Measurements from ENCODE around the gene C12orf56.
"Not testable (repeated sequence)": the region's sequence is repeated elsewhere in the genome, so short reads cannot be mapped to it uniquely, and the experiment has no call there.

Gene C12orf56

DNA sequence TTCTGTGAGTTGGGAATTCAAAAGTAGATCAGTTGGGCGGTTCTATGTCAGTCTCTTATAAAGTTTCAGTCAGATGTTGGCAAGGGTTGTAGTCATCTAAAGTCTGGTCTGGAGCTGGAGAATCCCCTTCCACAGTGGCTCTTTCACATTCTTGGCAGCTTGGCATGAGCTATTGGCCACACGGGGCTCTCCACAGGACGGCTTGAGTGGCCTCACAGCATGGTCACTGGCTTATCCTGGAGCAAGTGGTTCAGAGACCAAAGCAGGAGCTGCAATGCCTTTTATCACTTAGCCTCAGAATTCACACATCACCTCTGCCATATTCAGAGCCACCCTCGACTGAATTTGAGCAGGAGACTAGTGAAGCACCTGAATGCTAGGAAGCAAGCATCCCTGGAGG lies 161.3 kb downstream of the C12orf56 start:
- no peak for DNase-seq

DNA sequence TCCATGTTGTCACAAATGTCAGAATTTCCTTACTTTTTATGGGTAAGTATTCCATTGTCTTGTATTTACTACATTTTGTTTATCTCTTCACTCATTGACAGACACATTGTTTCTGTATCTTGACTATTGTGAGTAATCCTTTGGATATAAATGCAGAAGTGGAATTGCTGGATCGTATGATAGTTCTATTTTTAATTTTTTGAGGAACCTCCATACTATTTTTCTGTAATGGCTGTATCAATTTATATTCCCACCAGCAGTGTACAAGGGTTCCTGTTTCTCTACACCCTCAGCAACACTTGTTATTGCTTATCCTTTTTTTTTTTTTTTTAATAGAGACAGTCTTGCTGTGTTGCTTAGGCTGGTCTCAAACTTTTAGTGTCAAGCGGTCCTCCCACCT lies 164.9 kb downstream of the C12orf56 start:
- DNase-seq, result no peak

DNA sequence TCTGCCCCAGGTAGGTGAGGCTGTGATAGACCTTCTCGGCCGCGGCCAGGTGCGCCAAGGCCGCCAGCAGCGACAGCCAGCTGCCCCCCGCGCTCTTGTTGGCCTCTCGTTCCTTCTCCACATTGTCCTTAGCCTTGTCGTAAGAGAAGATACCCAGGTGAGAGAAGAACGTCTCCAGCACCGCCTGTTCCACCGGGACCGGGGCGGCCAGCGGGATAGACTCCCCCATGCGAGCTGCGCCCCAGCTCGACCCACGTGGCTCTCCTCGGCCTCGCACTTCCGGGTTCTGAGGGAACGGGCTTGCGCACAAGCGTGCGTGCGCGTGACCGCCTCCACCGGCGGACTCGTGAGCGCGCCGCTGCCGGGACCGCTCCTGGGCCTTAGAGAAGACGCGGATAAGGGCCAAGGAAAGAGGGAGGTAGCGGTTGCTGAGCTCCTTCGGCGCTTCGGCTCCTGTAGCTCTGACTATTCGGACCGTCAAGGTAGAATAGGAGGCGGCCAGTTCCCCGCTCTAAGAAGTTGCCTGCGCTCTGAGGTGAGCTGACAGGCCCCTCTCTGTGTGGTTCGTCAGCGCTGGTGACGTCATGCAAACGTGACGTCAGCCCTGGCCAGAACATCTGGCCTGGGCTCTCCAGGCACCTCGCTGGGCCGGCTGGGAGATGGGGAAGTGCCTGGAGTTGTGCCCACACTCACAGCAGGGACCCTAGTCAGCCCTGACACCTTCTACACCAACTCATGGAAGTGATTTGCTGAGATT lies 168.4 kb downstream of the C12orf56 start, which contains the start of gene KICS2:
KICS2 (minus strand) TSS at position 288 of the 757 bp plus-strand sequence; CDS start at position 229, 59 bp downstream.
- peak; percentile 80 for DNase-seq

DNA sequence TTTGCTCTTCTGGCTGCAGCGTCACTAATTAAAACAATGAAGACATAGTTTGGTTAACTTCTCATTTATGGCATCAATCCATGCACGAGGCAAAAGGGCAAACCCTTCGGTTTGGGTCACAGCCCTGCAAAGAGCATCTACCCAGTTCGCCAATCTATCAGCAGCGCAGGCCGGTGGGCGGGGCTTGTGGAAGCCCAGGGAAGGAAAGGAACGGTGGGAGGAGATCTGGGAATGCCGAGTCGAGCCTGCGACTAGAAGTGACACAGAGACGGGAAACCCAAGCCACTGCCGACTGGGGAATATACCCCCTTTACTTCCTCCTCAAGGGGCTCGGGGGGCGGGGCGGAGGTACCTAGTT lies 168.9 kb downstream of the C12orf56 start:
- peak; percentile 41 for DNase-seq

DNA sequence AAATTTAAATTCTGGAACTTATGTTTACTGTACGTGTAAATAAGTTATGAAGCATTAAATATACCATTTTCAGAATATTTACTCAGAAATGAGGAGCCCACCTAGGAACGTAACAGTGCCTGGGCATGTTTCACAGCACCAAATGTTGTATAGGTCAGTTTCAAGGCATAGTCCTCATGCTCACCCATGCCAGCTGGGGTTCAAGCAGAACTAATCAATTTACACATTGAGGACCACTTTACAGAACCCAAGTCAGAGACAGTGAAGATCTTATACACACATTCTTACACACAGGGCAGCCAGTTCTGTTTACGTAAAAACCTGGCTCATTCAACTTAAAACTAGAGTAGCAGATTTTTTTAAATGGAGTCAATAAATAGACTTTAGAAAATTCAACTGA lies 170.5 kb downstream of the C12orf56 start:
- no peak for DNase-seq

DNA sequence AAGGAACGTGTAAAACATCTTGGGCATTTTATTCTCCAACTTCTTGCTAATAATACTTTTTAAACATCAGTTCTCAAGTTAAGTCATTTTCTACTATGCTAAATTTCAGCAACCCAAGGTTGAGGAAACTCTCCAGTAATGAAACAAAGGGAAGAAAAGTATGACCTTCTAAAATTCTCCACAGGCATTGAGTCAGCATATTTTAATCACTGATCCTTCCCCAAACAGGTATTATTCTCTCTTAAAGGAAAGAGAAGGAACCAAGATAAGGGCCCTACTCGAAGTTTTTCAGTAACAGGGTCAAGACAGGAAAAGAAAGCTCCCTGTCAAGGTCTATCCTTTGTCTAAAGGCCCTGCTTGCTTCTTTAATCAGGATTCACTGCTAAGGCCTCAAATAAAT lies 171.4 kb downstream of the C12orf56 start:
- DNase-seq, result no peak

DNA sequence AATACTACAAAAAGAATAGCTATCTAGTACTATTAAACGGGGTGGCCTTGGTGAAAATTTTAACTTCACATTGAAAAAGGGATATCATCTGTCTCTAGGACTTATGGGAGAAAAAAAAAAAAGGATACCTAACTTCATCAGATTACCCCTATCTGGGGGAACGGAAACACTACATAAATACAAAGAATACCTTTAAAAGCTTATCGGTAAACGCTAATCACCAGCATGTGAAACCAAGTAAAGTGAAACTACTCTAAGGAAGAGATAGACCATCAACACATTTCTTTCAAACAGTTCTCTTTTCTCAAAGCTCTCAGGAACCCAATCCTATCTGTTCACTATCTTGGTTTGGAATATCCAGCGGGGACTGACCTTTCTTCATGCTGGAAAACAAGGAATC lies 172.0 kb downstream of the C12orf56 start:
- no peak for DNase-seq

DNA sequence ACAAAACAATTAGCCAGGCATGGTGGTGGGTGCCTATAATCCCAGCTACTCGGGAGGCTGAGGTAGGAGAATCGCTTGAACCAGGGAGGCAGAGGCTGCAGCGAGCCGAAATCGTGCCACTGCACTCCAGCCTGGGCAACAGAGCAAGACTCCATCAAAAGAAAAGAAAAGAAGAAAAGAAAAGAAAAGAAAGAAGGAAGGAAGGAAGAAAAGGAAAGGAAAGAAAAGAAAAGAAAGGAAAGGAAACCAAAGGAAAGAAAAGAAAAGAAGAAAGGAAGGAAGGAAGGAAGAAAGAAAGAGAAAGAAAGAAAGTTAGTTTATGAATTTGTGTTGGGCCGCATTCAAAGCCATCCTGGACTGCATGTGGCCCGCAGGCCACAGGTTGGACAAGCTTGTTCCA lies 172.9 kb downstream of the C12orf56 start:
- DNase-seq, result not testable (repeated sequence)

DNA sequence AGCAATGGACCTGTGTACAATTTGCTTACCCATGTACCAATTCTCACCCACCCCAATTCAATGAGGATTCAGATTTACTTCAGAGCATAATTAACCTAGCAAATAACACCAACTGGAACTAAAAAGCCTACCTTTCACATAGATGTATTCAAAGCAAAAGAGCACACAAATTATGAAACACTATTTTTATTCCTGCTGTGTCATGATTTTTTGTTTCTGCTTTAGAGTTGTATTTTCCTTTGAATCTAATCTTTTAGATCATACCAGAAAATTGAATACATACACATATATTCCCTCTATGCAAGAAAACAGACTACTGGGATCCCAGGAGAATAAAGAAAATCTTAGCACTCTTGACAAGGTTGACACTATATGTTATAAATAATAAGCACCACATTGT lies 174.3 kb downstream of the C12orf56 start:
- no peak for DNase-seq
